Spleen (tissue), 11 donors: ENCODE results near the gene FGF8. TPM values are rescaled to one million over a fixed set of nuclear protein-coding genes. Genes with fewer than 3 reads are reported as not detected.

Experiments used
- DNase-seq: peaks from one replicate; pipeline ENCODE4 v3.0.0-alpha.2; 2020
- H3K27ac ChIP-seq, 8 donors: fragments of 200-600 bp; sonication (generic) in 7 of 8; 1 replicate in 4 of 8; 2 replicates in 4 of 8; pipeline versions ENCODE4 v1.5.0 to v1.8.0; 2016 to 2021; ENCODE audit warnings: inconsistent platforms in 4 of 8, mild to moderate bottlenecking in 4 of 8, moderate library complexity in 1 of 8
- H3K27me3 ChIP-seq, 7 donors: fragments of 200-600 bp; sonication (generic) in 6 of 7; replicated peaks in 1 of 7; 1 replicate in 4 of 7; 2 replicates in 3 of 7; pipeline versions ENCODE4 v1.5.0 to v1.8.0; 2016 to 2021; ENCODE audit warnings: inconsistent platforms in 3 of 7, mild to moderate bottlenecking in 1 of 7
- H3K36me3 ChIP-seq, 6 donors: fragments of 200-600 bp; sonication (generic) in 5 of 6; 1 replicate in 4 of 6; 2 replicates in 2 of 6; pipeline versions ENCODE4 v1.5.0 to v1.8.0; 2016 to 2021; ENCODE audit warnings: inconsistent platforms in 2 of 6
- H3K4me1 ChIP-seq, 6 donors: fragments of 200-600 bp; sonication (generic) in 5 of 6; 1 replicate in 3 of 6; 2 replicates in 3 of 6; pipeline versions ENCODE4 v1.5.0 to v1.8.0; 2016 to 2021; ENCODE audit warnings: inconsistent platforms in 3 of 6
- H3K4me3 ChIP-seq, 8 donors: fragments of 200-600 bp; sonication (generic) in 7 of 8; 1 replicate in 4 of 8; 2 replicates in 4 of 8; pipeline versions ENCODE4 v1.5.0 to v1.8.0; 2016 to 2021; ENCODE audit warnings: inconsistent platforms in 4 of 8, mild to moderate bottlenecking in 4 of 8, moderate library complexity in 2 of 8
- H3K9me3 ChIP-seq, 8 donors: fragments of 200-600 bp; sonication (generic) in 7 of 8; 1 replicate in 4 of 8; 2 replicates in 4 of 8; pipeline versions ENCODE4 v1.5.0 to v1.8.0; 2016 to 2021; ENCODE audit warnings: inconsistent platforms in 4 of 8
- CTCF ChIP-seq, 11 experiments: fragments of 200-600 bp in 7 of 11; fragments of 450-650 bp in 4 of 11; sonication (generic) in 4 of 11; IDR thresholded peaks in 8 of 11; conservative IDR thresholded peaks in 3 of 11; 1 replicate in 7 of 11; 2 replicates in 4 of 11; pipeline versions ENCODE4 v1.4.0 to v1.8.0; 2016 to 2021; ENCODE audit warnings: antibody characterized with exemption in 11 of 11, inconsistent platforms in 4 of 11, mild to moderate bottlenecking in 1 of 11
- POLR2A ChIP-seq, 3 donors: fragments of 450-650 bp; IDR thresholded peaks; one replicate each; pipeline ENCODE4 v1.5.1; 2017; ENCODE audit warnings: antibody characterized with exemption in 3 of 3, mild to moderate bottlenecking in 1 of 3
- POLR2AphosphoS5 ChIP-seq, 3 donors: sonication (generic); formaldehyde crosslinking; IDR thresholded peaks; one replicate each; pipeline ENCODE4 v1.5.1; 2017; ENCODE audit warnings: antibody characterized with exemption in 3 of 3
- WGBS, 5 donors: extraction: QIAGEN DNeasy Blood & Tissue Kit in 3 of 5; methylation state at CpG; one replicate each; pipeline versions ENCODE4 v1.1.5 to v1.1.7; 2013 to 2018; 5-methylcytosine and 5-hydroxymethylcytosine counted together
- intact Hi-C: fragments of 100-400 bp; cut with DNase I; formaldehyde crosslinking; loops from one replicate; pipeline ENCODE4 v1.15.0; 2023; ENCODE audit warnings: low total_unique reads
- polyA plus RNA-seq, 3 donors: library from polyadenylated mRNA; stranded (reverse); fragments of 200-250 nt; gene quantifications; one replicate each; pipeline ENCODE4 v1.2.1, GENCODE V29; 2013
- total RNA-seq, 7 donors: library from RNA; depleted of rRNA in 3 of 7; stranded (reverse); fragments of >200 nt in 3 of 7; fragmentation: NEBNext Ultra II Directional in 4 of 7; extraction: Animal tissue kit (Norgen Biotek cat#: 25700) in 4 of 7; gene quantifications; one replicate each; pipeline versions ENCODE4 v1.1.0 to v1.2.1, GENCODE V29; 2016 to 2021
- donor health status: healthy with polysubstance abuse.
- donor health status: DM: no; HTN: no; CAD: no; lungs with moderate emphysema.
- donor health status: DM: no; HTN: no; CAD: no.
- donor health status: Bipolar disorder and iron deficiency.
- donor health status: healthy.
- donor health status: DM: no; HTN: no; CAD: no.
- donor health status: DM: yes; HTN: yes; CAD: no.

The FGF8 gene
- total and polyA plus RNA-seq, 10 donors = 0.11 TPM; not detected in 8

- 1 to 5% (median 2%) methylated on average over 5 of the region's 5 CpGs for WGBS, 5 donors
- H3K9me3 ChIP-seq = no peaks in the 10 kb centered on the region
Observed at GRCh38 chr10:101816376-101816775, 40.5 kb upstream of the FGF8 start.

GRCh38 chr10:101814466-101815071 is 38.7 kb upstream of the FGF8 start:
- intact Hi-C loops = no loop called here
- Histone ChIP-seq H3K27me3 (no peaks in the 10 kb centered on the region), H3K4me1 (peaks cover 23 to 87% (median 59%) of the 10 kb centered on the region in 6 donors), H3K9me3 (no peaks in the 10 kb centered on the region), H3K36me3 (peaks cover 8 to 43% (median 32%) of the 10 kb centered on the region in 6 donors), H3K27ac (peak overlapping the region in 6 of 8 donors; percentile 26 to 99 (median 96)), H3K4me3 (peak overlapping the region in 7 of 8 donors; percentile 91 to 100 (median 99))
- no peak for DNase-seq
- 67 to 77% (median 67%) methylated on average over 8 of the region's 8 CpGs for WGBS, 5 donors
- TF ChIP-seq POLR2AphosphoS5 (IDR thresholded peaks at IDR 0.05) (no peak), POLR2A (IDR thresholded peaks at IDR 0.05) (peak in 1 of 3 donors; percentile 56)

More at GRCh38 chr10:101816376-101816775, 40.5 kb upstream of the FGF8 start:
- Histone ChIP-seq H3K4me1 (peaks cover 23 to 74% (median 54%) of the 10 kb centered on the region in 6 donors), H3K27ac (peak overlapping the region in 6 of 8 donors; percentile 3 to 99 (median 96)), H3K4me3 (peak overlapping the region; percentile 91 to 100 (median 99)), H3K36me3 (peaks cover 6 to 25% (median 15%) of the 10 kb centered on the region in 6 donors), H3K27me3 (no peaks in the 10 kb centered on the region)
- DNase-seq = no peak
- TF ChIP-seq POLR2AphosphoS5 (IDR thresholded peaks at IDR 0.05) = no peak
- TF ChIP-seq CTCF (IDR thresholded peaks at IDR 0.05 in 8 of 11, conservative IDR thresholded peaks at IDR 0.05 in 3 of 11) = no peak
- no peak for TF ChIP-seq POLR2A (IDR thresholded peaks at IDR 0.05)
- intact Hi-C loops = no loop called here

GRCh38 chr10:101812606-101813005 is 36.7 kb upstream of the FGF8 start:
- 73 to 83% (median 81%) methylated on average over 4 of the region's 4 CpGs for WGBS, 5 donors
- no peak for DNase-seq
- peaks cover 23 to 96% (median 50%) of the 10 kb centered on the region in 6 donors for H3K4me1 ChIP-seq
- no peak overlapping the region for H3K4me3 ChIP-seq
- intact Hi-C loops = no loop called here
- no peak for TF ChIP-seq POLR2AphosphoS5 (IDR thresholded peaks at IDR 0.05)
- TF ChIP-seq CTCF (IDR thresholded peaks at IDR 0.05 in 8 of 11, conservative IDR thresholded peaks at IDR 0.05 in 3 of 11) = no peak
- TF ChIP-seq POLR2A (IDR thresholded peaks at IDR 0.05) = no peak
- H3K27me3 ChIP-seq = no peaks in the 10 kb centered on the region
- no peak overlapping the region for H3K27ac ChIP-seq
- H3K36me3 ChIP-seq = peaks cover 8 to 62% (median 51%) of the 10 kb centered on the region in 6 donors
- H3K9me3 ChIP-seq = no peaks in the 10 kb centered on the region

GRCh38 chr10:101807158-101807557 is 31.2 kb upstream of the FGF8 start:
- TF ChIP-seq POLR2A (IDR thresholded peaks at IDR 0.05) = no peak
- no peak for TF ChIP-seq CTCF (IDR thresholded peaks at IDR 0.05 in 8 of 11, conservative IDR thresholded peaks at IDR 0.05 in 3 of 11)
- TF ChIP-seq POLR2AphosphoS5 (IDR thresholded peaks at IDR 0.05) = no peak
- intact Hi-C loops = no loop called here
- Histone ChIP-seq H3K27ac (no peak overlapping the region), H3K27me3 (no peaks in the 10 kb centered on the region), H3K36me3 (peaks cover 9 to 100% (median 94%) of the 10 kb centered on the region in 6 donors), H3K9me3 (no peaks in the 10 kb centered on the region), H3K4me3 (no peak overlapping the region), H3K4me1 (peaks cover under 1 to 64% (median 14%) of the 10 kb centered on the region in 6 donors)
- 80 to 91% (median 85%) methylated on average over 1 of the region's 1 CpG for WGBS, 5 donors
- DNase-seq = no peak
